Retinal pigment epithelial cell (primary cell): Measurements from ENCODE around the gene NANP.

ENCODE experiments used
- DNase-seq: peaks from one replicate; pipeline ENCODE4 v3.0.0-alpha.2; 2010; ENCODE audit warnings: low read depth
- H3K4me3 ChIP-seq: 2 replicates; pipeline ENCODE4 v1.5.1; 2011; ENCODE audit warnings: mild to moderate bottlenecking, low read length, control low read depth, moderate library complexity
- CTCF ChIP-seq: conservative IDR thresholded peaks from 2 replicates; pipeline ENCODE4 v1.5.1; 2011; ENCODE audit warnings: low read depth, low read length, control low read depth, inconsistent platforms

The NANP gene

GRCh38 chr20:25624500-25624939 is 706 bp upstream of the NANP start:
- no peak for TF ChIP-seq CTCF
- H3K4me3 ChIP-seq = peak overlapping the region; percentile 69
- no peak for DNase-seq

GRCh38 chr20:25623225-25623735 is 534 bp downstream of the NANP start:
- TF ChIP-seq CTCF = no peak
- no peak for DNase-seq
- peak overlapping the region; percentile 69 for H3K4me3 ChIP-seq

- no peak for TF ChIP-seq CTCF
- no peak for DNase-seq
- H3K4me3 ChIP-seq = peak overlapping the region; percentile 69
Observed at GRCh38 chr20:25622450-25623224, 1.2 kb downstream of the NANP start.

- no peak for TF ChIP-seq CTCF
- H3K4me3 ChIP-seq = peak overlapping the region; percentile 69
- DNase-seq = no peak
Observed at GRCh38 chr20:25622049-25622448, 1.8 kb downstream of the NANP start.

- DNase-seq = no peak
- H3K4me3 ChIP-seq = no peak overlapping the region
Observed at GRCh38 chr20:25619514-25619913, 4.3 kb downstream of the NANP start.

GRCh38 chr20:25608774-25609173 is 15.0 kb downstream of the NANP start:
- TF ChIP-seq CTCF = no peak
- H3K4me3 ChIP-seq = no peak overlapping the region
- no peak for DNase-seq

More at GRCh38 chr20:25619514-25619913, 4.3 kb downstream of the NANP start:
- no peak for TF ChIP-seq CTCF
